Thyroid gland (tissue), 4 donors: Measurements from ENCODE around the gene LOC101059915.
"Not testable (repeated sequence)": the region's sequence is repeated elsewhere in the genome, so short reads cannot be mapped to it uniquely, and the experiment has no call there.

Experiments used
- DNase-seq, 2 donors: peaks; one replicate each; pipeline ENCODE4 v3.0.0-alpha.2; 2019
- H3K27ac ChIP-seq, 3 donors: fragments of 200-600 bp; sonication (generic); 1 replicate in 2 of 3; 2 replicates in 1 of 3; pipeline ENCODE4 v1.5.1; 2016 to 2019; ENCODE audit warnings: mild to moderate bottlenecking in 1 of 3, moderate library complexity in 1 of 3
- H3K27me3 ChIP-seq: fragments of 200-600 bp; sonication (generic); one replicate; pipeline ENCODE4 v1.5.1; 2019
- H3K36me3 ChIP-seq, 2 donors: fragments of 200-600 bp; sonication (generic); one replicate each; pipeline ENCODE4 v1.5.1; 2016 to 2019
- H3K4me1 ChIP-seq, 2 donors: fragments of 200-600 bp; sonication (generic); one replicate each; pipeline ENCODE4 v1.5.1; 2017 to 2019
- H3K4me3 ChIP-seq, 3 donors: fragments of 200-600 bp; sonication (generic); replicated peaks in 1 of 3; 1 replicate in 2 of 3; 2 replicates in 1 of 3; pipeline ENCODE4 v1.5.1; 2016; ENCODE audit warnings: mild to moderate bottlenecking in 1 of 3
- H3K9me3 ChIP-seq: fragments of 200-600 bp; sonication (generic); one replicate; pipeline ENCODE4 v1.5.1; 2017
- POLR2A ChIP-seq, 2 donors: fragments of 450-650 bp; IDR thresholded peaks; one replicate each; pipeline ENCODE4 v1.6.1; 2017; ENCODE audit warnings: antibody characterized with exemption in 2 of 2, mild to moderate bottlenecking in 2 of 2, moderate library complexity in 1 of 2
- WGBS, 2 donors: methylation state at CpG; one replicate each; pipeline ENCODE4 v1.1.5; 2017; 5-methylcytosine and 5-hydroxymethylcytosine counted together
- intact Hi-C: fragments of 100-400 bp; cut with DNase I; formaldehyde crosslinking; loops from one replicate; pipeline ENCODE4 v1.15.1; 2023
- TF ChIP-seq, protein P1 (sequence below), 6 experiments: fragments of 200-600 bp in 3 of 6; fragments of 450-650 bp in 3 of 6; sonication (generic) in 3 of 6; IDR thresholded peaks; one replicate each; pipeline ENCODE4 v1.5.1; 2016 to 2019; ENCODE audit warnings: antibody characterized with exemption in 6 of 6, mild to moderate bottlenecking in 2 of 6, inconsistent platforms in 1 of 6, moderate library complexity in 1 of 6

Gene LOC101059915

GRCh38 chrX:71668248-71668595 lies 876 bp downstream of the LOC101059915 start:
- DNase-seq, result no peak
- no peaks in the 10 kb centered on the region for H3K4me1 ChIP-seq
- intact Hi-C loops, result no loop called here
- no peak overlapping the region for H3K27ac ChIP-seq
- H3K4me3 ChIP-seq, result no peak overlapping the region
- H3K36me3 ChIP-seq, result no peaks in the 10 kb centered on the region
- TF ChIP-seq POLR2A (IDR thresholded peaks at IDR 0.05), result no peak
- TF ChIP-seq, protein P1, sequence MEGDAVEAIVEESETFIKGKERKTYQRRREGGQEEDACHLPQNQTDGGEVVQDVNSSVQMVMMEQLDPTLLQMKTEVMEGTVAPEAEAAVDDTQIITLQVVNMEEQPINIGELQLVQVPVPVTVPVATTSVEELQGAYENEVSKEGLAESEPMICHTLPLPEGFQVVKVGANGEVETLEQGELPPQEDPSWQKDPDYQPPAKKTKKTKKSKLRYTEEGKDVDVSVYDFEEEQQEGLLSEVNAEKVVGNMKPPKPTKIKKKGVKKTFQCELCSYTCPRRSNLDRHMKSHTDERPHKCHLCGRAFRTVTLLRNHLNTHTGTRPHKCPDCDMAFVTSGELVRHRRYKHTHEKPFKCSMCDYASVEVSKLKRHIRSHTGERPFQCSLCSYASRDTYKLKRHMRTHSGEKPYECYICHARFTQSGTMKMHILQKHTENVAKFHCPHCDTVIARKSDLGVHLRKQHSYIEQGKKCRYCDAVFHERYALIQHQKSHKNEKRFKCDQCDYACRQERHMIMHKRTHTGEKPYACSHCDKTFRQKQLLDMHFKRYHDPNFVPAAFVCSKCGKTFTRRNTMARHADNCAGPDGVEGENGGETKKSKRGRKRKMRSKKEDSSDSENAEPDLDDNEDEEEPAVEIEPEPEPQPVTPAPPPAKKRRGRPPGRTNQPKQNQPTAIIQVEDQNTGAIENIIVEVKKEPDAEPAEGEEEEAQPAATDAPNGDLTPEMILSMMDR (IDR thresholded peaks at IDR 0.05), result no peak
- H3K9me3 ChIP-seq, result no peaks in the 10 kb centered on the region
- no peaks in the 10 kb centered on the region for H3K27me3 ChIP-seq
- 98% methylated on average over 8 of the region's 16 CpGs; no CpG with 5 or more reads in 1 of the 2 donors for WGBS, 2 donors

GRCh38 chrX:71669492-71669891 lies 2.1 kb downstream of the LOC101059915 start:
- no peak for TF ChIP-seq POLR2A (IDR thresholded peaks at IDR 0.05)
- TF ChIP-seq, protein P1 (IDR thresholded peaks at IDR 0.05), result no peak
- no peaks in the 10 kb centered on the region for H3K36me3 ChIP-seq
- H3K9me3 ChIP-seq, result no peaks in the 10 kb centered on the region
- H3K4me1 ChIP-seq, result no peaks in the 10 kb centered on the region
- WGBS, 2 donors, result 68 to 84% methylated on average over 4 to 9 of the region's 13 CpGs
- no peak overlapping the region for H3K4me3 ChIP-seq
- DNase-seq, result no peak
- H3K27me3 ChIP-seq, result no peaks in the 10 kb centered on the region
- intact Hi-C loops, result no loop called here
- no peak overlapping the region for H3K27ac ChIP-seq

DNA sequence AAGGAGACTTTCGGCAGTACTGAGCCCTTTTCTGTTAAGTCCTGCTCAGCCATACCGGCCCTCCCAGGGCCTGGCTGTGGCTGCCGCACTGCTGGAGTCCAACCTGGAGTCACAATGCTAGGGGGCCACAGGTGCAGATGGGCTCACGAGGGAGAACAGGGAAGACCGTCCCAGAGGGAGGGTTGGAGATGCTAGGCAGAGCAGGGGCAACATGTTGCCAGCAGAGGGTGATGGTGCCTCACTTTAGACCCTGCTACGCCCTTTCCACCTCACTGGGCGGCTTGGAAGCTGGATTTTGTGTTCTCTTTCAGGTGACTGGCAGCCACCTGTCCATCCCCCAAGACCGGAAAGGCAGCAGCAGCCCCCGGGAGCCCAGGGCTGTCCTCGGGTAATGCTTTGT lies 2.6 kb downstream of the LOC101059915 start:
- DNase-seq, result peak; percentile 37 to 52
- WGBS, 2 donors, result 0 to 20% methylated on average over 3 to 4 of the region's 10 CpGs
- H3K4me3 ChIP-seq, H3K27me3 ChIP-seq, H3K9me3 ChIP-seq, intact Hi-C loops, H3K4me1 ChIP-seq, H3K36me3 ChIP-seq, H3K27ac ChIP-seq: not testable (repeated sequence)
- TF ChIP-seq, protein P1 (IDR thresholded peaks at IDR 0.05), result peak in 4 of 6 experiments; percentile 32 to 54 (median 40)

DNA sequence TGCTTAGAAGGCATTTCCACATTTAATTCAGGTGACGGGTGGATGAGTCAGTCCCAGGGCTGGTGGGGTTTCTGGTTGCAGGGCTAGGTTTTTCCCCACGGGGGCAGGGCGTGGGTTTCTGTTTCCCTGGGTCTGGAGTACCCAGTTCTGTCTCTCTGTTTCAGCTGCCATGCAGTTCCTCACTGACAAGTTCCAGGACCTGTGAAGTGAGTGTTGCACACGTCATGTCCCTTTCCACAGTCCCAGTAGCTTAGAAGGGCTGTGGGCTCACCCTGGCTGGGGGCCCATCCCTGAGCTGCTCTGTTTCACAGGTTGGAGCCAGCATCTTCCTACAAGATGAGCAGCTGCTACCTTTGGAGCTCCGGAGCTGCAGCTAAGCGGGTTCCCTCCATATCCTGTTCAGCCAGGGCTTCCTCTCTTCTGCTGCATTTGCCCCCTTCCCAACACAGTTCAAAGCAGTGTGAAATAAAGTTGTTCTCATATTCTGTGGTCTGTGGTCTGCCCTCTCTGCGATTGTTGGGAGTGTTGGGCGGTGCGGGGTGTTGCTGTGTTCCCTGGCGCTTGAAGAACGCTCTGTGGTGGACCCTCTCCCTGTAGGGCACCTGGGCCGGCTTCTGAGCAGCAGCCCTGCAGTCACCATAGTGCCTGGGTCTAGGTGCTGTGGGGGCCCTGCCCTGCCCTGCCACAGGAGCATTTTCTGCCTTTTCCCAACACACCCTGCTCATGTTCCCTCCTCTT lies 3.9 kb downstream of the LOC101059915 start:
- TF ChIP-seq, protein P1 (IDR thresholded peaks at IDR 0.05), result no peak
- no peak for TF ChIP-seq POLR2A (IDR thresholded peaks at IDR 0.05)
- WGBS, 2 donors, result 86% methylated on average over 5 to 10 of the region's 12 CpGs

GRCh38 chrX:71671938-71672337 lies 4.6 kb downstream of the LOC101059915 start:
- intact Hi-C loops, result no loop called here

More for the DNA sequence above, 3.9 kb downstream of the LOC101059915 start:
- Histone ChIP-seq H3K27ac (no peak overlapping the region), H3K27me3 (no peaks in the 10 kb centered on the region), H3K9me3 (no peaks in the 10 kb centered on the region), H3K4me3 (no peak overlapping the region), H3K4me1 (no peaks in the 10 kb centered on the region), H3K36me3 (no peaks in the 10 kb centered on the region)
- DNase-seq, result no peak
- intact Hi-C loops, result no loop called here

GRCh38 chrX:71675636-71676035 lies 8.3 kb downstream of the LOC101059915 start:
- H3K9me3 ChIP-seq, H3K36me3 ChIP-seq, H3K27ac ChIP-seq, intact Hi-C loops, H3K27me3 ChIP-seq, H3K4me1 ChIP-seq, DNase-seq, H3K4me3 ChIP-seq: not testable (repeated sequence)
- WGBS, 2 donors, result no CpG with 5 or more reads among the region's 23 CpGs

More at GRCh38 chrX:71671938-71672337, 4.6 kb downstream of the LOC101059915 start:
- Histone ChIP-seq H3K9me3 (no peaks in the 10 kb centered on the region), H3K4me3 (no peak overlapping the region), H3K4me1 (no peaks in the 10 kb centered on the region), H3K36me3 (no peaks in the 10 kb centered on the region), H3K27me3 (no peaks in the 10 kb centered on the region), H3K27ac (no peak overlapping the region)
- DNase-seq, result no peak
- TF ChIP-seq, protein P1 (IDR thresholded peaks at IDR 0.05), result no peak
- no peak for TF ChIP-seq POLR2A (IDR thresholded peaks at IDR 0.05)
- 93 to 96% methylated on average over 3 to 7 of the region's 11 CpGs for WGBS, 2 donors

DNA sequence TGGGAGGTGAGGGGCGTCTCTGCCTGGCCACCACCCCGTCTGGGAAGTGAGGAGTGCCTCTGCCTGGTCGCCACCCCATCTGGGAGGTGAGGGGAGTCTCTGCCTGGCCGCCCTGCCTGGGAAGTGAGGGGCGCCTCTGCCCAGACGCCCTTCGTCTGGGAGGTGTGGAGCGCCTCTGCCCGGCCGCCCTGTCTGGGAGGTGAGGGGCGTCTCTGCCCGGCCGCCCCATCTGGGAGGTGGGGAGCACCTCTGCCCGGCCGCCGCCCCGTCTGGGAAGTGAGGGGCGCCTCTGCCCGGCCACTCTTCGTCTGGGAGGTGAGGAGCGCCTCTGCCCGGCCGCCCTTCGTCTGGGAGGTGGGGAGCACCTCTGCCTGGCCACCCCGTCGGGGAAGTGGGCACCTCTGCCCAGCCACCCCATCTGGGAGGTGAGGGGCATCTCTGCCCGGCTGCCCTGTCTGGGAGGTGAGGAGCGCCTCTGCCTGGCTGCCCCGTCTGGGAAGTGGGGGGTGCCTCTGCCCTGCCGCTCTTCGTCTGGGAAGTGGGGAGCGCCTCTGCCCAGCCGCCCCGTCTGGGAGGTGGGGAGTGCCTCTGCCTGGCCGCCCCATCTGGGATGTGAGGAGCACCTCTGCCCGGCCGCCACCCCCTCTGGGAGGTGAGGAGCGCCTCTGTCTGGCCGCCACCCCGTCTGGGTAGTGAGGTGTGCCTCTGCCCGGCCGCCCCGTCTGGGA lies 8.9 kb downstream of the LOC101059915 start:
- DNase-seq, intact Hi-C loops, H3K9me3 ChIP-seq, H3K27me3 ChIP-seq, H3K36me3 ChIP-seq, H3K27ac ChIP-seq, H3K4me1 ChIP-seq, H3K4me3 ChIP-seq: not testable (repeated sequence)
- no CpG with 5 or more reads among the region's 43 CpGs for WGBS, 2 donors
